CD4-positive, alpha-beta T cell (primary cell): ENCODE results near the gene OPCML. TPM values are rescaled to one million over a fixed set of nuclear protein-coding genes. Genes with fewer than 3 reads are reported as not detected.

Experiments
- ATAC-seq: fragments of 200-7000 bp; cut with Tn5 transposase; one replicate; pipeline ENCODE4 v1.10.0; 2022; ENCODE audit warnings: mild to moderate bottlenecking; ENCODE audit not compliant: poor library complexity
- CTCF ChIA-PET: fragments of 350-600 bp; sonication (Branson Sonifier 250); formaldehyde crosslinking; loops from one replicate; lab custom pipeline; 2021; ENCODE audit warnings: antibody characterized with exemption, inconsistent platforms; lab: Charles Lee
- POLR2A ChIA-PET: fragments of 350-600 bp; sonication (Branson Sonifier 250); formaldehyde crosslinking; loops from one replicate; lab custom pipeline; 2021; ENCODE audit warnings: antibody characterized with exemption, inconsistent platforms; lab: Charles Lee
- DNase-seq, 14 experiments: peaks; one replicate each; pipeline ENCODE4 v3.0.0-alpha.2; 2013 to 2020; ENCODE audit warnings: mixed read lengths in 2 of 14
- H3K27ac ChIP-seq, 2 donors: one replicate each; pipeline versions ENCODE4 v1.5.1 to v1.7.0; 2013; ENCODE audit warnings: low read length in 2 of 2, low read depth in 1 of 2, mild to moderate bottlenecking in 1 of 2
- H3K27me3 ChIP-seq, 2 experiments: 1 replicate in 1 of 2; 2 replicates in 1 of 2; pipeline versions ENCODE4 v1.6.1 to v1.7.0; 2013; ENCODE audit warnings: low read length in 2 of 2, control low read depth in 1 of 2, mild to moderate bottlenecking in 1 of 2, moderate library complexity in 1 of 2; ENCODE audit not compliant: insufficient read depth in 2 of 2, control insufficient read depth in 1 of 2
- H3K36me3 ChIP-seq: one replicate; pipeline ENCODE4 v1.6.1; 2013; ENCODE audit warnings: low read length, control low read depth; ENCODE audit not compliant: insufficient read depth
- H3K4me1 ChIP-seq: one replicate; pipeline ENCODE4 v1.6.1; 2013; ENCODE audit warnings: low read length, control low read depth; ENCODE audit not compliant: insufficient read depth
- H3K4me3 ChIP-seq: one replicate; pipeline ENCODE4 v1.5.1; 2013; ENCODE audit warnings: mild to moderate bottlenecking, low read length, moderate library complexity
- H3K9me3 ChIP-seq, 2 experiments: 1 replicate in 1 of 2; 2 replicates in 1 of 2; pipeline versions ENCODE4 v1.6.1 to v1.7.0; 2013; ENCODE audit warnings: low read length in 2 of 2, mild to moderate bottlenecking in 2 of 2, control low read depth in 1 of 2, moderate library complexity in 1 of 2; ENCODE audit not compliant: control insufficient read depth in 1 of 2, insufficient read depth in 1 of 2
- H3K27ac Mint-ChIP-seq: one replicate; pipeline ENCODE4 v1.8.0; 2020; ENCODE audit warnings: mixed read lengths
- H3K27me3 Mint-ChIP-seq: one replicate; pipeline ENCODE4 v1.8.0; 2021; ENCODE audit warnings: mixed read lengths
- H3K36me3 Mint-ChIP-seq: one replicate; pipeline ENCODE4 v1.8.0; 2021; ENCODE audit warnings: low read depth, mixed read lengths
- H3K4me1 Mint-ChIP-seq: one replicate; pipeline ENCODE4 v1.8.0; 2021; ENCODE audit warnings: low read depth, mixed read lengths
- H3K4me3 Mint-ChIP-seq: one replicate; pipeline ENCODE4 v1.8.0; 2020; ENCODE audit warnings: mild to moderate bottlenecking, mixed read lengths
- H3K9me3 Mint-ChIP-seq: one replicate; pipeline ENCODE4 v1.8.0; 2020; ENCODE audit warnings: mixed read lengths
- CTCF ChIP-seq: fragments of 200-600 bp; IDR thresholded peaks from one replicate; pipeline ENCODE4 v1.8.0; 2022; ENCODE audit warnings: antibody characterized with exemption, mild to moderate bottlenecking
- intact Hi-C, 2 experiments: fragments of 100-400 bp; cut with DNase I in 1 of 2; cut with micrococcal nuclease in 1 of 2; formaldehyde crosslinking; loops; one replicate each; pipeline versions ENCODE4 v1.15.1 to v1.9.0; 2023 to 2025; cut with DNase I, micrococcal nuclease
- total RNA-seq, 174 experiments: library from RNA in 2 of 174; stranded (reverse) in 2 of 174; gene quantifications; one replicate each; pipeline ENCODE4 v1.2.3 and lab custom pipeline; 2021 to 2026

OPCML gene
- total RNA-seq, 2 experiments from 2014 or later, result not detected

GRCh38 chr11:133271871-133272776, 260.2 kb downstream of the OPCML start:
- no peak for DNase-seq
- H3K27ac ChIP-seq, result no peak overlapping the region
- POLR2A ChIA-PET, result no interaction called here
- no peak overlapping the region for H3K27ac Mint-ChIP-seq
- H3K4me3 Mint-ChIP-seq, result no peak overlapping the region
- no peaks in the 10 kb centered on the region for H3K36me3 Mint-ChIP-seq
- peaks cover 2% of the 10 kb centered on the region for H3K9me3 Mint-ChIP-seq
- H3K27me3 ChIP-seq, result no peaks in the 10 kb centered on the region
- H3K4me1 ChIP-seq, result no peaks in the 10 kb centered on the region
- no peaks in the 10 kb centered on the region for H3K36me3 ChIP-seq
- CTCF ChIA-PET, result no interaction called here
- intact Hi-C loops, result no loop called here
- TF ChIP-seq CTCF, result no peak
- no peak for ATAC-seq
- no peaks in the 10 kb centered on the region for H3K4me1 Mint-ChIP-seq
- H3K27me3 Mint-ChIP-seq, result peaks cover 5% of the 10 kb centered on the region
- no peak overlapping the region for H3K4me3 ChIP-seq
- peaks cover 0 to 4% of the 10 kb centered on the region in 2 experiments for H3K9me3 ChIP-seq

GRCh38 chr11:133271206-133271605, 261.1 kb downstream of the OPCML start:
- H3K4me1 ChIP-seq, result no peaks in the 10 kb centered on the region
- Mint-ChIP-seq H3K9me3 (peaks cover 1% of the 10 kb centered on the region), H3K27me3 (peaks cover 5% of the 10 kb centered on the region), H3K4me3 (no peak overlapping the region), H3K27ac (no peak overlapping the region), H3K36me3 (no peaks in the 10 kb centered on the region), H3K4me1 (no peaks in the 10 kb centered on the region)
- CTCF ChIA-PET, result no interaction called here
- H3K9me3 ChIP-seq, result peaks cover 0 to 4% of the 10 kb centered on the region in 2 experiments
- no peaks in the 10 kb centered on the region for H3K36me3 ChIP-seq
- DNase-seq, result no peak
- no peak for TF ChIP-seq CTCF
- no peak overlapping the region for H3K4me3 ChIP-seq
- no peaks in the 10 kb centered on the region for H3K27me3 ChIP-seq
- POLR2A ChIA-PET, result no interaction called here
- no peak for ATAC-seq
- no peak overlapping the region for H3K27ac ChIP-seq
- intact Hi-C loops, result no loop called here

GRCh38 chr11:133269267-133269666, 263.0 kb downstream of the OPCML start:
- CTCF ChIA-PET, result no interaction called here
- H3K36me3 ChIP-seq, result no peaks in the 10 kb centered on the region
- H3K4me3 ChIP-seq, result no peak overlapping the region
- POLR2A ChIA-PET, result no interaction called here
- DNase-seq (no peak), ATAC-seq (no peak)
- Mint-ChIP-seq H3K9me3 (peaks cover 2% of the 10 kb centered on the region), H3K27ac (no peak overlapping the region), H3K4me1 (no peaks in the 10 kb centered on the region), H3K36me3 (no peaks in the 10 kb centered on the region), H3K27me3 (peaks cover 5% of the 10 kb centered on the region), H3K4me3 (no peak overlapping the region)
- intact Hi-C loops, result no loop called here
- H3K9me3 ChIP-seq, result peaks cover 0 to 4% of the 10 kb centered on the region in 2 experiments
- no peak for TF ChIP-seq CTCF
- H3K4me1 ChIP-seq, result no peaks in the 10 kb centered on the region
- no peak overlapping the region for H3K27ac ChIP-seq
- H3K27me3 ChIP-seq, result no peaks in the 10 kb centered on the region
